Left colon (tissue), 2 donors: ENCODE measurements around the gene CT45A2. TPM values are rescaled to one million over a fixed set of nuclear protein-coding genes. Genes with fewer than 3 reads are reported as not detected.
"Not testable (repeated sequence)": the region's sequence is repeated elsewhere in the genome, so short reads cannot be mapped to it uniquely, and the experiment has no call there.

ENCODE experiments used
- ATAC-seq: fragments of 200-7000 bp; cut with Tn5 transposase; one replicate; pipeline ENCODE4 v1.9.1; 2020; ENCODE audit warnings: mild to moderate bottlenecking, moderate library complexity
- DNase-seq, 2 donors: peaks; one replicate each; pipeline ENCODE4 v3.0.0-alpha.2; 2020
- intact Hi-C, 2 donors: fragments of 100-400 bp; cut with DNase I in 1 of 2; cut with micrococcal nuclease in 1 of 2; formaldehyde crosslinking; loops; one replicate each; pipeline versions ENCODE4 v1.11.2 to v1.14.0; 2022; cut with DNase I, micrococcal nuclease
- long read RNA-seq: library from polyadenylated mRNA; unstranded; transcript quantifications from one replicate; pipeline ENCODE4 v2.0.0, GENCODE V29; 2021
- total RNA-seq, 2 donors: library from RNA; stranded (reverse); fragmentation: NEBNext Ultra II Directional; extraction: Animal tissue kit (Norgen Biotek cat#: 25700); gene quantifications; one replicate each; pipeline ENCODE4 v1.2.1, GENCODE V29; 2021
- donor health status: DM: no; HTN: no; CAD: no.
- donor health status: DM: yes; HTN: yes; CAD: no.

CT45A2 gene, protein sequence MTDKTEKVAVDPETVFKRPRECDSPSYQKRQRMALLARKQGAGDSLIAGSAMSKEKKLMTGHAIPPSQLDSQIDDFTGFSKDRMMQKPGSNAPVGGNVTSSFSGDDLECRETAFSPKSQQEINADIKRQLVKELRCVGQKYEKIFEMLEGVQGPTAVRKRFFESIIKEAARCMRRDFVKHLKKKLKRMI
- total RNA-seq = not detected
- long read RNA-seq = 0 reads

DNA sequence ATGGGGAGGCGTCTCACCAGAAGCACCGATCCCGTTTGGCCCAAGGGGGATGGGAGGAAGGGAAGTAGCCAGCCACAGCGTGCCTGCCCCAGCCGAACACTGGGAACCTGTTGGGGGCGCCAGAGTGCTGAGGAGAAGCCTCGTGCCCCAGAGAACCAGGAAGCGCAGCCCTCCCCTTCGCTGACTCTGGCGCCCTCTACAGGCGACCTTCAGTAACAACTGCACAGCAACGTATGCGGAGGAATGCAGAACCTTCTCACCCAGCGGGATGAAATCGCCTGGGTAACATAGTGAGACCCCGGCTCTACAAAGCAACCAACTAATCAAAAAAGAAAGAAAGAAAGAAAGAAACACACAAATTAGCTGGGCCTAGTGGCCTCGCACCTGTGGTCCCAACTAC lies at the start of gene CT45A2:
Gene CT45A2, minus strand, starts transcription at position 101 of the 400 bp plus-strand sequence. CDS start 3,747 bp downstream, outside the sequence.
- ATAC-seq, DNase-seq, intact Hi-C loops: not testable (repeated sequence)

DNA sequence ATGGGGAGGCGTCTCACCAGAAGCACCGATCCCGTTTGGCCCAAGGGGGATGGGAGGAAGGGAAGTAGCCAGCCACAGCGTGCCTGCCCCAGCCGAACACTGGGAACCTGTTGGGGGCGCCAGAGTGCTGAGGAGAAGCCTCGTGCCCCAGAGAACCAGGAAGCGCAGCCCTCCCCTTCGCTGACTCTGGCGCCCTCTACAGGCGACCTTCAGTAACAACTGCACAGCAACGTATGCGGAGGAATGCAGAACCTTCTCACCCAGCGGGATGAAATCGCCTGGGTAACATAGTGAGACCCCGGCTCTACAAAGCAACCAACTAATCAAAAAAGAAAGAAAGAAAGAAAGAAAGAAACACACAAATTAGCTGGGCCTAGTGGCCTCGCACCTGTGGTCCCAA lies 34.6 kb upstream of the CT45A2 start, which contains the start of gene CT45A8:
Gene CT45A8, minus strand, starts transcription at position 101 of the 400 bp plus-strand sequence. CDS start 3,755 bp downstream, outside the sequence.
- intact Hi-C loops, DNase-seq, ATAC-seq: not testable (repeated sequence)

DNA sequence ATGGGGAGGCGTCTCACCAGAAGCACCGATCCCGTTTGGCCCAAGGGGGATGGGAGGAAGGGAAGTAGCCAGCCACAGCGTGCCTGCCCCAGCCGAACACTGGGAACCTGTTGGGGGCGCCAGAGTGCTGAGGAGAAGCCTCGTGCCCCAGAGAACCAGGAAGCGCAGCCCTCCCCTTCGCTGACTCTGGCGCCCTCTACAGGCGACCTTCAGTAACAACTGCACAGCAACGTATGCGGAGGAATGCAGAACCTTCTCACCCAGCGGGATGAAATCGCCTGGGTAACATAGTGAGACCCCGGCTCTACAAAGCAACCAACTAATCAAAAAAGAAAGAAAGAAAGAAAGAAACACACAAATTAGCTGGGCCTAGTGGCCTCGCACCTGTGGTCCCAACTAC lies 17.4 kb upstream of the CT45A2 start, which contains the start of gene CT45A7:
Gene CT45A7, minus strand, starts transcription at position 101 of the 400 bp plus-strand sequence. CDS start 3,747 bp downstream, outside the sequence.
- ATAC-seq, intact Hi-C loops, DNase-seq: not testable (repeated sequence)

DNA sequence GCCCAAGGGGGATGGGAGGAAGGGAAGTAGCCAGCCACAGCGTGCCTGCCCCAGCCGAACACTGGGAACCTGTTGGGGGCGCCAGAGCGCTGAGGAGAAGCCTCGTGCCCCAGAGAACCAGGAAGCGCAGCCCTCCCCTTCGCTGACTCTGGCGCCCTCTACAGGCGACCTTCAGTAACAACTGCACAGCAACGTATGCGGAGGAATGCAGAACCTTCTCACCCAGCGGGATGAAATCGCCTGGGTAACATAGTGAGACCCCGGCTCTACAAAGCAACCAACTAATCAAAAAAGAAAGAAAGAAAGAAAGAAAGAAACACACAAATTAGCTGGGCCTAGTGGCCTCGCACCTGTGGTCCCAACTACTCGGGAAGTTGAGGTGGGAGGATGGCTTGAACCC lies 17.1 kb downstream of the CT45A2 start, which contains the start of gene CT45A6:
Gene CT45A6, minus strand, starts transcription at position 101 of the 400 bp plus-strand sequence. CDS start 3,794 bp downstream, outside the sequence.
- DNase-seq, intact Hi-C loops, ATAC-seq: not testable (repeated sequence)

DNA sequence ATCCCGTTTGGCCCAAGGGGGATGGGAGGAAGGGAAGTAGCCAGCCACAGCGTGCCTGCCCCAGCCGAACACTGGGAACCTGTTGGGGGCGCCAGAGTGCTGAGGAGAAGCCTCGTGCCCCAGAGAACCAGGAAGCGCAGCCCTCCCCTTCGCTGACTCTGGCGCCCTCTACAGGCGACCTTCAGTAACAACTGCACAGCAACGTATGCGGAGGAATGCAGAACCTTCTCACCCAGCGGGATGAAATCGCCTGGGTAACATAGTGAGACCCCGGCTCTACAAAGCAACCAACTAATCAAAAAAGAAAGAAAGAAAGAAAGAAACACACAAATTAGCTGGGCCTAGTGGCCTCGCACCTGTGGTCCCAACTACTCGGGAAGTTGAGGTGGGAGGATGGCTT lies 34.4 kb downstream of the CT45A2 start, which contains the start of gene CT45A5:
Gene CT45A5, minus strand, starts transcription at position 101 of the 400 bp plus-strand sequence. CDS start 3,774 bp downstream, outside the sequence.
- ATAC-seq, DNase-seq, intact Hi-C loops: not testable (repeated sequence)

DNA sequence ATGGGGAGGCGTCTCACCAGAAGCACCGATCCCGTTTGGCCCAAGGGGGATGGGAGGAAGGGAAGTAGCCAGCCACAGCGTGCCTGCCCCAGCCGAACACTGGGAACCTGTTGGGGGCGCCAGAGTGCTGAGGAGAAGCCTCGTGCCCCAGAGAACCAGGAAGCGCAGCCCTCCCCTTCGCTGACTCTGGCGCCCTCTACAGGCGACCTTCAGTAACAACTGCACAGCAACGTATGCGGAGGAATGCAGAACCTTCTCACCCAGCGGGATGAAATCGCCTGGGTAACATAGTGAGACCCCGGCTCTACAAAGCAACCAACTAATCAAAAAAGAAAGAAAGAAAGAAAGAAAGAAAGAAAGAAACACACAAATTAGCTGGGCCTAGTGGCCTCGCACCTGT lies 51.7 kb downstream of the CT45A2 start, which contains the start of gene CT45A3:
Gene CT45A3, minus strand, starts transcription at position 101 of the 400 bp plus-strand sequence. CDS start 3,747 bp downstream, outside the sequence.
- ATAC-seq, intact Hi-C loops: not testable (repeated sequence)

More for the DNA sequence above, 51.7 kb downstream of the CT45A2 start, which contains the start of gene CT45A3:
- not testable (repeated sequence) for DNase-seq

Other genes starting within 250 kb of the CT45A2 start
- not detected for gene CT45A1, start 106.4 kb downstream of the CT45A2 start, total RNA-seq
- gene CT45A3, start 51.8 kb downstream of the CT45A2 start, total RNA-seq = not detected
- not detected for gene CT45A5, start 34.5 kb downstream of the CT45A2 start, total RNA-seq
- not detected for gene CT45A6, start 17.2 kb downstream of the CT45A2 start, total RNA-seq
- gene CT45A7, start 17.3 kb upstream of the CT45A2 start, total RNA-seq = not detected
- not detected for gene CT45A8, start 34.5 kb upstream of the CT45A2 start, total RNA-seq
- not detected for gene CT45A9, start 51.8 kb upstream of the CT45A2 start, total RNA-seq
- gene CT45A10, start 73.4 kb upstream of the CT45A2 start, total RNA-seq = not detected
- not detected for gene SAGE1, start 73.7 kb upstream of the CT45A2 start, total RNA-seq
- 10 to 100 TPM; 23.6 to 27.2 TPM for gene MMGT1, start 154.0 kb upstream of the CT45A2 start, total RNA-seq
- gene SLC9A6, start 165.4 kb upstream of the CT45A2 start, total RNA-seq = 10 to 100 TPM; 13.1 to 17.3 TPM